ENCODE results near the gene CENPT. TPM values are rescaled to one million over a fixed set of nuclear protein-coding genes. Genes with fewer than 3 reads are reported as not detected.

CENPT gene
- total RNA-seq, 1 donor from 2014 or later = 153 TPM

DNA sequence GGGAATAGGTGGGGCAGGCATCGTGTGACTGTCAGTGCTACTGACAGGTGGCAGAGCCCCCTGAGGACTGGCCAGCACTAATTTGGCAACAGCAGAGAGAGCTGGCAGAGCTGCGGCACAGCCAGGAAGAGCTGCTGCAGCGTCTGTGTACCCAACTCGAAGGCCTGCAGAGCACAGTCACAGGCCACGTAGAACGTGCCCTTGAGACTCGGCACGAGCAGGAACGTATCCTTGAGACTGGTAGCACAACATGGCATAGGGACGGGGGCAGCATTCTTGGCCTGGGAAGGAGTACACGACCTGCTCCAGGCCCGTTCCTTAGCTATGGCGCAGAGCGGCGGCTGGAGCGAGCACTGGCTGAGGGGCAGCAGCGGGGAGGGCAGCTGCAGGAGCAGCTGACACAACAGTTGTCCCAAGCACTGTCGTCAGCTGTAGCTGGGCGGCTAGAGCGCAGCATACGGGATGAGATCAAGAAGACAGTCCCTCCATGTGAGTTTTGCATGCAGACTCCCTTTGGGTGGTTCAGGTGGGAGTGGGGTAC, 34.2 kb upstream of the CENPT start:
- Mint-ChIP-seq H3K36me3 (ENCODE audit: unreplicated experiment) (no peaks in the 10 kb centered on the region), H3K27ac (ENCODE audit: unreplicated experiment) (peak overlapping the region; percentile 28), H3K4me1 (ENCODE audit: low read depth, unreplicated experiment) (peaks cover 7% of the 10 kb centered on the region), H3K4me3 (ENCODE audit: unreplicated experiment) (no peak overlapping the region), H3K9me3 (ENCODE audit: unreplicated experiment) (peaks cover 8% of the 10 kb centered on the region), H3K27me3 (ENCODE audit: unreplicated experiment) (peaks cover 8% of the 10 kb centered on the region)
- no peak for DNase-seq
- TF ChIP-seq, protein P1, sequence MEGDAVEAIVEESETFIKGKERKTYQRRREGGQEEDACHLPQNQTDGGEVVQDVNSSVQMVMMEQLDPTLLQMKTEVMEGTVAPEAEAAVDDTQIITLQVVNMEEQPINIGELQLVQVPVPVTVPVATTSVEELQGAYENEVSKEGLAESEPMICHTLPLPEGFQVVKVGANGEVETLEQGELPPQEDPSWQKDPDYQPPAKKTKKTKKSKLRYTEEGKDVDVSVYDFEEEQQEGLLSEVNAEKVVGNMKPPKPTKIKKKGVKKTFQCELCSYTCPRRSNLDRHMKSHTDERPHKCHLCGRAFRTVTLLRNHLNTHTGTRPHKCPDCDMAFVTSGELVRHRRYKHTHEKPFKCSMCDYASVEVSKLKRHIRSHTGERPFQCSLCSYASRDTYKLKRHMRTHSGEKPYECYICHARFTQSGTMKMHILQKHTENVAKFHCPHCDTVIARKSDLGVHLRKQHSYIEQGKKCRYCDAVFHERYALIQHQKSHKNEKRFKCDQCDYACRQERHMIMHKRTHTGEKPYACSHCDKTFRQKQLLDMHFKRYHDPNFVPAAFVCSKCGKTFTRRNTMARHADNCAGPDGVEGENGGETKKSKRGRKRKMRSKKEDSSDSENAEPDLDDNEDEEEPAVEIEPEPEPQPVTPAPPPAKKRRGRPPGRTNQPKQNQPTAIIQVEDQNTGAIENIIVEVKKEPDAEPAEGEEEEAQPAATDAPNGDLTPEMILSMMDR (IDR thresholded peaks at IDR 0.05; ENCODE audit: partially characterized antibody, unreplicated experiment) = no peak

DNA sequence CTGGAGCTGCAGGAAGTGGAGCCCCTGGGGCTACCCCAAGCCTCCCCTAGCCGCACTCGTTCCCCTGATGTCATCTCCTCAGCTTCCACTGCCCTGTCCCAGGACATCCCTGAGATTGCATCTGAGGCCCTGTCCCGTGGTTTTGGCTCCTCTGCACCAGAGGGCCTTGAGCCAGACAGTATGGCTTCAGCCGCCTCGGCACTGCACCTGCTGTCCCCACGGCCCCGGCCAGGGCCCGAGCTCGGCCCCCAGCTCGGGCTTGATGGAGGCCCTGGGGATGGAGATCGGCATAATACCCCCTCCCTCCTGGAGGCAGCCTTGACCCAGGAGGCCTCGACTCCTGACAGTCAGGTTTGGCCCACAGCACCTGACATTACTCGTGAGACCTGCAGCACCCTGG, 33.1 kb upstream of the CENPT start:
- peaks cover 8% of the 10 kb centered on the region for H3K9me3 Mint-ChIP-seq (ENCODE audit: unreplicated experiment)
- TF ChIP-seq, protein P1 (IDR thresholded peaks at IDR 0.05; ENCODE audit: partially characterized antibody, unreplicated experiment) = no peak
- H3K4me1 Mint-ChIP-seq (ENCODE audit: low read depth, unreplicated experiment) = peaks cover 7% of the 10 kb centered on the region
- H3K4me3 Mint-ChIP-seq (ENCODE audit: unreplicated experiment) = no peak overlapping the region
- H3K36me3 Mint-ChIP-seq (ENCODE audit: unreplicated experiment) = no peaks in the 10 kb centered on the region
- no peak overlapping the region for H3K27ac Mint-ChIP-seq (ENCODE audit: unreplicated experiment)
- no peak for DNase-seq
- H3K27me3 Mint-ChIP-seq (ENCODE audit: unreplicated experiment) = peaks cover 8% of the 10 kb centered on the region

DNA sequence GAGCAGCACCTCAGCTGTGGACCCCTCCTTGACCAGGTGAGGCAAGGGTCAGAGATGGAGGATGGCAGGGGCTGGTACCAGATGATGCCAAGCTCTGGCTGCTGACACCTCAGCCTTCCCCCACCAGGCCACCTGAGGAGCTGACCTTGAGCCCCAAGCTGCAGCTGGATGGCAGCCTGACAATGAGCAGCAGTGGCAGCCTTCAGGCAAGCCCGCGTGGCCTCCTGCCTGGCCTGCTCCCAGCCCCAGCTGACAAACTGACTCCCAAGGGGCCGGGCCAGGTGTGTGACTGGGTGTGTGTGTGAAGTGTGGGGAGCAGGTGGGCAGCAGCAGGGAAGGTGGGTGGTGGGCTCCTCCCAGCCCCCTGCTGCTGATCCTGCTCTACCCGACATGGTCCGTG, 32.4 kb upstream of the CENPT start:
- H3K9me3 Mint-ChIP-seq (ENCODE audit: unreplicated experiment) = peaks cover 12% of the 10 kb centered on the region
- H3K36me3 Mint-ChIP-seq (ENCODE audit: unreplicated experiment) = no peaks in the 10 kb centered on the region
- H3K4me1 Mint-ChIP-seq (ENCODE audit: low read depth, unreplicated experiment) = peaks cover 11% of the 10 kb centered on the region
- no peak for DNase-seq
- TF ChIP-seq, protein P1 (IDR thresholded peaks at IDR 0.05; ENCODE audit: partially characterized antibody, unreplicated experiment) = no peak
- no peak overlapping the region for H3K27ac Mint-ChIP-seq (ENCODE audit: unreplicated experiment)
- H3K27me3 Mint-ChIP-seq (ENCODE audit: unreplicated experiment) = peaks cover 8% of the 10 kb centered on the region
- H3K4me3 Mint-ChIP-seq (ENCODE audit: unreplicated experiment) = no peak overlapping the region

DNA sequence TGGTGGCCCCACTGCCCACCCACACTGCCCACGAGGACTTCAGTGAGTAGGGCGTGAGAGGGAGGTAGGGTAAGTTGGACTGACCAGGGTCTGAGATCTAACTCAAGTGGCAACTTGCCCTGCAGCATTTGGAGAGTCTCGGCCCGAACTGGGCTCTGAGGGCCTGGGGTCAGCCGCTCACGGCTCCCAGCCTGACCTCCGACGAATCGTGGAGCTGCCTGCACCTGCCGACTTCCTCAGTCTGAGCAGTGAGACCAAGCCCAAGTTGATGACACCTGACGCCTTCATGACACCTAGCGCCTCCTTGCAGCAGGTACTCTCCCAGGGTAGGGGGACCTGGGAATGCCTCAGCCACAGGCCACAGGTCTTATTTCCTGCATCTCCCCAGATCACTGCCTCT, 32.0 kb upstream of the CENPT start:
- peaks cover 12% of the 10 kb centered on the region for H3K9me3 Mint-ChIP-seq (ENCODE audit: unreplicated experiment)
- no peak for DNase-seq
- H3K27ac Mint-ChIP-seq (ENCODE audit: unreplicated experiment) = no peak overlapping the region
- H3K27me3 Mint-ChIP-seq (ENCODE audit: unreplicated experiment) = peaks cover 7% of the 10 kb centered on the region
- H3K4me1 Mint-ChIP-seq (ENCODE audit: low read depth, unreplicated experiment) = peaks cover 13% of the 10 kb centered on the region
- TF ChIP-seq, protein P1 (IDR thresholded peaks at IDR 0.05; ENCODE audit: partially characterized antibody, unreplicated experiment) = no peak
- no peak overlapping the region for H3K4me3 Mint-ChIP-seq (ENCODE audit: unreplicated experiment)
- no peaks in the 10 kb centered on the region for H3K36me3 Mint-ChIP-seq (ENCODE audit: unreplicated experiment)

DNA sequence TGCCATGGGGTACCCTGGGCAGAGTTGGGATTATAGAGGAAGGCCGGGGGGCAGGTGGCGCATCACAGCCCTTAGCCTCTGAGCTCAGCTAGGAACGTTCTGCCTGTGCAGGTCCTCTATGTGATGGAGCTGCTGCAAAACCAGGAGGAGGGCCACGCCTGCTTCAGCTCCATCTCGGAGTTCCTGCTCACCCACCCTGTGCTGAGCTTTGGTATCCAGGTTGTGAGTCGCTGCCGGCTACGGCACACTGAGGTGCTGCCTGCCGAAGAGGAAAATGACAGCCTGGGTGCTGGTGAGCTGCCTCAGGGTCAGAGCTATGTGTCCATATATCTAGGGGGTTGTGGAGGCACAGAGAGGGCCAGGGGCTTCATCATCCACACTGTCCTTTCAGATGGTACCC, 31.4 kb upstream of the CENPT start:
- DNase-seq = no peak
- H3K27ac Mint-ChIP-seq (ENCODE audit: unreplicated experiment) = no peak overlapping the region
- no peak overlapping the region for H3K4me3 Mint-ChIP-seq (ENCODE audit: unreplicated experiment)
- TF ChIP-seq, protein P1 (IDR thresholded peaks at IDR 0.05; ENCODE audit: partially characterized antibody, unreplicated experiment) = no peak
- no peaks in the 10 kb centered on the region for H3K36me3 Mint-ChIP-seq (ENCODE audit: unreplicated experiment)
- H3K9me3 Mint-ChIP-seq (ENCODE audit: unreplicated experiment) = peaks cover 12% of the 10 kb centered on the region
- H3K27me3 Mint-ChIP-seq (ENCODE audit: unreplicated experiment) = peaks cover 6% of the 10 kb centered on the region
- peaks cover 15% of the 10 kb centered on the region for H3K4me1 Mint-ChIP-seq (ENCODE audit: low read depth, unreplicated experiment)

Measured in glutamatergic neuron (in vitro differentiated cells).